Uterus (tissue), 2 donors: ENCODE measurements around the gene APOBEC3G.

Source experiments
- POLR2A ChIP-seq, 2 donors: fragments of 450-650 bp; IDR thresholded peaks; one replicate each; pipeline ENCODE4 v1.6.1; 2016; ENCODE audit warnings: antibody characterized with exemption in 2 of 2, mild to moderate bottlenecking in 1 of 2, moderate library complexity in 1 of 2
- TF ChIP-seq, protein P1 (sequence below), 4 experiments: fragments of 200-600 bp in 2 of 4; fragments of 450-650 bp in 2 of 4; sonication (generic) in 2 of 4; IDR thresholded peaks; one replicate each; pipeline ENCODE4 v1.5.1; 2016 to 2019; ENCODE audit warnings: antibody characterized with exemption in 4 of 4, mild to moderate bottlenecking in 2 of 4, moderate library complexity in 1 of 4

DNA sequence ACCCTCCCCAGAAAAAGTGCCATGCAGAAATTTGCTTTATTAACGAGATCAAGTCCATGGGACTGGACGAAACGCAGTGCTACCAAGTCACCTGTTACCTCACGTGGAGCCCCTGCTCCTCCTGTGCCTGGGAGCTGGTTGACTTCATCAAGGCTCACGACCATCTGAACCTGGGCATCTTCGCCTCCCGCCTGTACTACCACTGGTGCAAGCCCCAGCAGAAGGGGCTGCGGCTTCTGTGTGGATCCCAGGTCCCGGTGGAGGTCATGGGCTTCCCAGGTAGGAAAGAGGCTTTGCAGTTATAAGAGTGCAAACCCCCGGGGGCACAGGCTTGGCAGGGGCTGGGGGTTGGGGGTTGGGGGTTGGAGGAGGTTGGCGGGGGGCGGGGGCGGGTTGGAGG, 24.2 kb downstream of the APOBEC3G start:
- TF ChIP-seq, protein P1, sequence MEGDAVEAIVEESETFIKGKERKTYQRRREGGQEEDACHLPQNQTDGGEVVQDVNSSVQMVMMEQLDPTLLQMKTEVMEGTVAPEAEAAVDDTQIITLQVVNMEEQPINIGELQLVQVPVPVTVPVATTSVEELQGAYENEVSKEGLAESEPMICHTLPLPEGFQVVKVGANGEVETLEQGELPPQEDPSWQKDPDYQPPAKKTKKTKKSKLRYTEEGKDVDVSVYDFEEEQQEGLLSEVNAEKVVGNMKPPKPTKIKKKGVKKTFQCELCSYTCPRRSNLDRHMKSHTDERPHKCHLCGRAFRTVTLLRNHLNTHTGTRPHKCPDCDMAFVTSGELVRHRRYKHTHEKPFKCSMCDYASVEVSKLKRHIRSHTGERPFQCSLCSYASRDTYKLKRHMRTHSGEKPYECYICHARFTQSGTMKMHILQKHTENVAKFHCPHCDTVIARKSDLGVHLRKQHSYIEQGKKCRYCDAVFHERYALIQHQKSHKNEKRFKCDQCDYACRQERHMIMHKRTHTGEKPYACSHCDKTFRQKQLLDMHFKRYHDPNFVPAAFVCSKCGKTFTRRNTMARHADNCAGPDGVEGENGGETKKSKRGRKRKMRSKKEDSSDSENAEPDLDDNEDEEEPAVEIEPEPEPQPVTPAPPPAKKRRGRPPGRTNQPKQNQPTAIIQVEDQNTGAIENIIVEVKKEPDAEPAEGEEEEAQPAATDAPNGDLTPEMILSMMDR (IDR thresholded peaks at IDR 0.05): no peak
- TF ChIP-seq POLR2A (IDR thresholded peaks at IDR 0.05): no peak
